Subcutaneous abdominal adipose tissue (tissue), 5 donors: ENCODE results near the gene STAT4.

Source experiments
- H3K27ac ChIP-seq: one replicate; pipeline ENCODE4 v1.7.0; 2013; ENCODE audit warnings: low read depth, mild to moderate bottlenecking, inconsistent platforms, low read length, moderate library complexity
- H3K27me3 ChIP-seq, 5 donors: one replicate each; pipeline ENCODE4 v1.7.0; 2013; ENCODE audit warnings: low read length in 5 of 5, inconsistent platforms in 1 of 5; ENCODE audit not compliant: control insufficient read depth in 5 of 5, insufficient read depth in 4 of 5
- H3K36me3 ChIP-seq, 5 donors: one replicate each; pipeline ENCODE4 v1.7.0; 2013; ENCODE audit warnings: low read length in 5 of 5; ENCODE audit not compliant: control insufficient read depth in 5 of 5, insufficient read depth in 5 of 5
- H3K4me1 ChIP-seq, 5 donors: one replicate each; pipeline ENCODE4 v1.7.0; 2013; ENCODE audit warnings: low read length in 5 of 5, mild to moderate bottlenecking in 3 of 5, moderate library complexity in 1 of 5; ENCODE audit not compliant: control insufficient read depth in 5 of 5, insufficient read depth in 5 of 5
- H3K4me3 ChIP-seq, 5 donors: one replicate each; pipeline ENCODE4 v1.7.0; 2013; ENCODE audit warnings: low read length in 5 of 5, low read depth in 1 of 5
- H3K9ac ChIP-seq, 5 donors: one replicate each; pipeline ENCODE4 v1.7.0; 2013; ENCODE audit warnings: low read length in 5 of 5, mild to moderate bottlenecking in 4 of 5, moderate library complexity in 3 of 5
- H3K9me3 ChIP-seq, 5 donors: one replicate each; pipeline ENCODE4 v1.7.0; 2013; ENCODE audit warnings: low read length in 5 of 5; ENCODE audit not compliant: control insufficient read depth in 5 of 5
- donor health status: healthy.
- donor health status: healthy.
- donor health status: healthy.
- donor health status: healthy.
- donor health status: healthy.

The STAT4 gene

GRCh38 chr2:191103774-191104173, 47.0 kb downstream of the STAT4 start:
- Histone ChIP-seq H3K36me3 (no peaks in the 10 kb centered on the region), H3K9me3 (no peaks in the 10 kb centered on the region), H3K27me3 (no peaks in the 10 kb centered on the region), H3K4me1 (peaks cover 0 to 10% (median 3%) of the 10 kb centered on the region in 5 donors), H3K4me3 (no peak overlapping the region), H3K27ac (no peak overlapping the region), H3K9ac (no peak overlapping the region)

GRCh38 chr2:191100216-191100615, 50.6 kb downstream of the STAT4 start:
- no peaks in the 10 kb centered on the region for H3K9me3 ChIP-seq
- no peak overlapping the region for H3K4me3 ChIP-seq
- no peaks in the 10 kb centered on the region for H3K36me3 ChIP-seq

GRCh38 chr2:191087311-191087710, 63.5 kb downstream of the STAT4 start:
- no peaks in the 10 kb centered on the region for H3K9me3 ChIP-seq
- no peaks in the 10 kb centered on the region for H3K36me3 ChIP-seq
- H3K27ac ChIP-seq: no peak overlapping the region
- no peak overlapping the region for H3K4me3 ChIP-seq
- no peak overlapping the region for H3K9ac ChIP-seq
- no peaks in the 10 kb centered on the region for H3K4me1 ChIP-seq
- H3K27me3 ChIP-seq: no peaks in the 10 kb centered on the region

More at GRCh38 chr2:191100216-191100615, 50.6 kb downstream of the STAT4 start:
- no peak overlapping the region for H3K9ac ChIP-seq
- no peaks in the 10 kb centered on the region for H3K27me3 ChIP-seq
- no peak overlapping the region for H3K27ac ChIP-seq
- H3K4me1 ChIP-seq: no peaks in the 10 kb centered on the region

- Histone ChIP-seq H3K36me3 (no peaks in the 10 kb centered on the region), H3K9ac (no peak overlapping the region), H3K4me1 (no peaks in the 10 kb centered on the region), H3K27me3 (no peaks in the 10 kb centered on the region), H3K4me3 (no peak overlapping the region), H3K27ac (no peak overlapping the region), H3K9me3 (no peaks in the 10 kb centered on the region)
Observed at GRCh38 chr2:191086706-191087105, 64.1 kb downstream of the STAT4 start.

GRCh38 chr2:191083540-191083939, 67.3 kb downstream of the STAT4 start:
- Histone ChIP-seq H3K4me1 (no peaks in the 10 kb centered on the region), H3K9me3 (no peaks in the 10 kb centered on the region), H3K36me3 (no peaks in the 10 kb centered on the region), H3K4me3 (no peak overlapping the region), H3K9ac (no peak overlapping the region), H3K27me3 (no peaks in the 10 kb centered on the region), H3K27ac (no peak overlapping the region)

- no peak overlapping the region for H3K4me3 ChIP-seq
- no peaks in the 10 kb centered on the region for H3K9me3 ChIP-seq
- no peaks in the 10 kb centered on the region for H3K36me3 ChIP-seq
- H3K27me3 ChIP-seq: no peaks in the 10 kb centered on the region
- H3K4me1 ChIP-seq: no peaks in the 10 kb centered on the region
- no peak overlapping the region for H3K9ac ChIP-seq
- no peak overlapping the region for H3K27ac ChIP-seq
Observed at GRCh38 chr2:191082321-191082720, 68.5 kb downstream of the STAT4 start.

GRCh38 chr2:191081411-191082155, 69.2 kb downstream of the STAT4 start:
- Histone ChIP-seq H3K4me1 (no peaks in the 10 kb centered on the region), H3K9ac (no peak overlapping the region)

GRCh38 chr2:191078165-191078867, 72.5 kb downstream of the STAT4 start:
- H3K27ac ChIP-seq: no peak overlapping the region
- H3K4me3 ChIP-seq: no peak overlapping the region
- no peaks in the 10 kb centered on the region for H3K4me1 ChIP-seq
- no peaks in the 10 kb centered on the region for H3K27me3 ChIP-seq
- H3K9me3 ChIP-seq: no peaks in the 10 kb centered on the region
- H3K9ac ChIP-seq: no peak overlapping the region
- no peaks in the 10 kb centered on the region for H3K36me3 ChIP-seq

More at GRCh38 chr2:191081411-191082155, 69.2 kb downstream of the STAT4 start:
- Histone ChIP-seq H3K9me3 (no peaks in the 10 kb centered on the region), H3K4me3 (no peak overlapping the region), H3K27me3 (no peaks in the 10 kb centered on the region), H3K36me3 (no peaks in the 10 kb centered on the region), H3K27ac (no peak overlapping the region)

- no peaks in the 10 kb centered on the region for H3K36me3 ChIP-seq
Observed at GRCh38 chr2:191070276-191070675, 80.5 kb downstream of the STAT4 start.

GRCh38 chr2:191069606-191070005, 81.2 kb downstream of the STAT4 start:
- Histone ChIP-seq H3K9me3 (no peaks in the 10 kb centered on the region), H3K27ac (no peak overlapping the region), H3K27me3 (no peaks in the 10 kb centered on the region), H3K9ac (no peak overlapping the region), H3K36me3 (no peaks in the 10 kb centered on the region), H3K4me3 (no peak overlapping the region), H3K4me1 (peaks cover 0 to 13% (median 9%) of the 10 kb centered on the region in 5 donors)

More at GRCh38 chr2:191070276-191070675, 80.5 kb downstream of the STAT4 start:
- no peaks in the 10 kb centered on the region for H3K27me3 ChIP-seq
- no peak overlapping the region for H3K9ac ChIP-seq
- H3K4me1 ChIP-seq: peaks cover 0 to 13% (median 9%) of the 10 kb centered on the region in 5 donors
- H3K27ac ChIP-seq: no peak overlapping the region
- H3K9me3 ChIP-seq: no peaks in the 10 kb centered on the region
- no peak overlapping the region for H3K4me3 ChIP-seq
